ENCODE data around the gene NLRC4.

DNA sequence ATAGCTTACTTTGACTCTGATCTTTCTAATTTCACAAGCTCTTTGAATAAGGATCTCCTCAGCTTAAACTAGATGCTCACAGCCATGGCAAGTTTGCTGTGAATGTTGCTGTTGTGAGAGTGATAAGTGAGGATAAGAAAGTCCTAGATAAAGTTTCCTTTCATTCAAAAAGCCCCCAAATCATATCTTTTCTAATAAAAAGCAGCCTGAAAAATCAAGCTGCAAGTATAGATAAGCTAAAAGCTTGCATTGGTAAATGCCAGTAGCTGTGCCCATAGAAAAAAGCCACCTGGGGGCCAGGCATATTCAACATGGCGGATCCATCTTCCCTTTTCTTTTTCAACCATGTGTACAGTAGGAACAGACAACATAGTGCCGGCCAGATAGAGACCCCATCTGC is 4.3 kb downstream of the NLRC4 start:
- TF ChIP-seq, protein P1, sequence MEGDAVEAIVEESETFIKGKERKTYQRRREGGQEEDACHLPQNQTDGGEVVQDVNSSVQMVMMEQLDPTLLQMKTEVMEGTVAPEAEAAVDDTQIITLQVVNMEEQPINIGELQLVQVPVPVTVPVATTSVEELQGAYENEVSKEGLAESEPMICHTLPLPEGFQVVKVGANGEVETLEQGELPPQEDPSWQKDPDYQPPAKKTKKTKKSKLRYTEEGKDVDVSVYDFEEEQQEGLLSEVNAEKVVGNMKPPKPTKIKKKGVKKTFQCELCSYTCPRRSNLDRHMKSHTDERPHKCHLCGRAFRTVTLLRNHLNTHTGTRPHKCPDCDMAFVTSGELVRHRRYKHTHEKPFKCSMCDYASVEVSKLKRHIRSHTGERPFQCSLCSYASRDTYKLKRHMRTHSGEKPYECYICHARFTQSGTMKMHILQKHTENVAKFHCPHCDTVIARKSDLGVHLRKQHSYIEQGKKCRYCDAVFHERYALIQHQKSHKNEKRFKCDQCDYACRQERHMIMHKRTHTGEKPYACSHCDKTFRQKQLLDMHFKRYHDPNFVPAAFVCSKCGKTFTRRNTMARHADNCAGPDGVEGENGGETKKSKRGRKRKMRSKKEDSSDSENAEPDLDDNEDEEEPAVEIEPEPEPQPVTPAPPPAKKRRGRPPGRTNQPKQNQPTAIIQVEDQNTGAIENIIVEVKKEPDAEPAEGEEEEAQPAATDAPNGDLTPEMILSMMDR (IDR thresholded peaks at IDR 0.05), result no peak
- TF ChIP-seq POLR2A (IDR thresholded peaks at IDR 0.05), result no peak

Measured in right lobe of liver (tissue), 4 donors.